ENCODE measurements around the gene RARA. TPM values are rescaled to one million over a fixed set of nuclear protein-coding genes. Genes with fewer than 3 reads are reported as not detected.

RARA gene
- polyA plus RNA-seq, 1 donor from 2014 or later = 6.6 TPM

DNA sequence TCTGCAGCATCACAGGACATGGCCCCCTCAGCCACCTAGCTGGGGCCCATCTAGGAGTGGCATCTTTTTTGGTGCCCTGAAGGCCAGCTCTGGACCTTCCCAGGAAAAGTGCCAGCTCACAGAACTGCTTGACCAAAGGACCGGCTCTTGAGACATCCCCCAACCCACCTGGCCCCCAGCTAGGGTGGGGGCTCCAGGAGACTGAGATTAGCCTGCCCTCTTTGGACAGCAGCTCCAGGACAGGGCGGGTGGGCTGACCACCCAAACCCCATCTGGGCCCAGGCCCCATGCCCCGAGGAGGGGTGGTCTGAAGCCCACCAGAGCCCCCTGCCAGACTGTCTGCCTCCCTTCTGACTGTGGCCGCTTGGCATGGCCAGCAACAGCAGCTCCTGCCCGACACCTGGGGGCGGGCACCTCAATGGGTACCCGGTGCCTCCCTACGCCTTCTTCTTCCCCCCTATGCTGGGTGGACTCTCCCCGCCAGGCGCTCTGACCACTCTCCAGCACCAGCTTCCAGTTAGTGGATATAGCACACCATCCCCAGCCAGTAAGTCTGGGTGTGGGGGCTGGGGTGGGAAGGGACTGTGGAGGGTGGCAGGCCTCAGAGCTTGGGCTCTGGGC is 22.0 kb downstream of the RARA start:
- Histone ChIP-seq H3K9me2 (ENCODE audit: insufficient read depth, low read length) (no peaks in the 10 kb centered on the region), H2AFZ (ENCODE audit: low read depth, low read length) (no peak overlapping the region), H3K9me3 (ENCODE audit: low read length) (no peaks in the 10 kb centered on the region), H3K79me2 (replicated peaks; ENCODE audit: insufficient read depth, low read length) (no peaks in the 10 kb centered on the region), H4K20me1 (ENCODE audit: insufficient read depth) (no peaks in the 10 kb centered on the region), H3K4me2 (ENCODE audit: low read length) (no peak overlapping the region), H3K27me3 (ENCODE audit: insufficient read depth, low read depth, low read length) (no peaks in the 10 kb centered on the region), H3K27ac (ENCODE audit: low read length) (no peak overlapping the region), H3K9ac (ENCODE audit: low read length) (no peak overlapping the region), H3K36me3 (ENCODE audit: insufficient read depth, low read length) (no peaks in the 10 kb centered on the region), H3F3A (ENCODE audit: insufficient read depth, low read length, poor library complexity, severe bottlenecking) (no peaks in the 10 kb centered on the region), H3K4me3 (ENCODE audit: low read length) (no peak overlapping the region)
- TF ChIP-seq, protein P1, sequence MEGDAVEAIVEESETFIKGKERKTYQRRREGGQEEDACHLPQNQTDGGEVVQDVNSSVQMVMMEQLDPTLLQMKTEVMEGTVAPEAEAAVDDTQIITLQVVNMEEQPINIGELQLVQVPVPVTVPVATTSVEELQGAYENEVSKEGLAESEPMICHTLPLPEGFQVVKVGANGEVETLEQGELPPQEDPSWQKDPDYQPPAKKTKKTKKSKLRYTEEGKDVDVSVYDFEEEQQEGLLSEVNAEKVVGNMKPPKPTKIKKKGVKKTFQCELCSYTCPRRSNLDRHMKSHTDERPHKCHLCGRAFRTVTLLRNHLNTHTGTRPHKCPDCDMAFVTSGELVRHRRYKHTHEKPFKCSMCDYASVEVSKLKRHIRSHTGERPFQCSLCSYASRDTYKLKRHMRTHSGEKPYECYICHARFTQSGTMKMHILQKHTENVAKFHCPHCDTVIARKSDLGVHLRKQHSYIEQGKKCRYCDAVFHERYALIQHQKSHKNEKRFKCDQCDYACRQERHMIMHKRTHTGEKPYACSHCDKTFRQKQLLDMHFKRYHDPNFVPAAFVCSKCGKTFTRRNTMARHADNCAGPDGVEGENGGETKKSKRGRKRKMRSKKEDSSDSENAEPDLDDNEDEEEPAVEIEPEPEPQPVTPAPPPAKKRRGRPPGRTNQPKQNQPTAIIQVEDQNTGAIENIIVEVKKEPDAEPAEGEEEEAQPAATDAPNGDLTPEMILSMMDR (IDR thresholded peaks at IDR 0.05; ENCODE audit: poor library complexity, severe bottlenecking) = no peak
- TF ChIP-seq MXI1 (conservative IDR thresholded peaks at IDR 0.05; ENCODE audit: poor library complexity, severe bottlenecking) (no peak), RAD21 (conservative IDR thresholded peaks at IDR 0.05) (no peak), TAF1 (IDR thresholded peaks at IDR 0.05; ENCODE audit: low read depth) (no peak), SMC3 (conservative IDR thresholded peaks at IDR 0.05; ENCODE audit: poor library complexity) (no peak), EP300 (conservative IDR thresholded peaks at IDR 0.05; ENCODE audit: poor library complexity, severe bottlenecking) (no peak), POLR2AphosphoS5 (IDR thresholded peaks at IDR 0.05) (no peak), EZH2 (IDR thresholded peaks at IDR 0.05; ENCODE audit: borderline replicate concordance, insufficient read depth, low read length, poor library complexity, severe bottlenecking) (no peak)
- TF ChIP-seq, protein P2, sequence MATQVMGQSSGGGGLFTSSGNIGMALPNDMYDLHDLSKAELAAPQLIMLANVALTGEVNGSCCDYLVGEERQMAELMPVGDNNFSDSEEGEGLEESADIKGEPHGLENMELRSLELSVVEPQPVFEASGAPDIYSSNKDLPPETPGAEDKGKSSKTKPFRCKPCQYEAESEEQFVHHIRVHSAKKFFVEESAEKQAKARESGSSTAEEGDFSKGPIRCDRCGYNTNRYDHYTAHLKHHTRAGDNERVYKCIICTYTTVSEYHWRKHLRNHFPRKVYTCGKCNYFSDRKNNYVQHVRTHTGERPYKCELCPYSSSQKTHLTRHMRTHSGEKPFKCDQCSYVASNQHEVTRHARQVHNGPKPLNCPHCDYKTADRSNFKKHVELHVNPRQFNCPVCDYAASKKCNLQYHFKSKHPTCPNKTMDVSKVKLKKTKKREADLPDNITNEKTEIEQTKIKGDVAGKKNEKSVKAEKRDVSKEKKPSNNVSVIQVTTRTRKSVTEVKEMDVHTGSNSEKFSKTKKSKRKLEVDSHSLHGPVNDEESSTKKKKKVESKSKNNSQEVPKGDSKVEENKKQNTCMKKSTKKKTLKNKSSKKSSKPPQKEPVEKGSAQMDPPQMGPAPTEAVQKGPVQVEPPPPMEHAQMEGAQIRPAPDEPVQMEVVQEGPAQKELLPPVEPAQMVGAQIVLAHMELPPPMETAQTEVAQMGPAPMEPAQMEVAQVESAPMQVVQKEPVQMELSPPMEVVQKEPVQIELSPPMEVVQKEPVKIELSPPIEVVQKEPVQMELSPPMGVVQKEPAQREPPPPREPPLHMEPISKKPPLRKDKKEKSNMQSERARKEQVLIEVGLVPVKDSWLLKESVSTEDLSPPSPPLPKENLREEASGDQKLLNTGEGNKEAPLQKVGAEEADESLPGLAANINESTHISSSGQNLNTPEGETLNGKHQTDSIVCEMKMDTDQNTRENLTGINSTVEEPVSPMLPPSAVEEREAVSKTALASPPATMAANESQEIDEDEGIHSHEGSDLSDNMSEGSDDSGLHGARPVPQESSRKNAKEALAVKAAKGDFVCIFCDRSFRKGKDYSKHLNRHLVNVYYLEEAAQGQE (IDR thresholded peaks at IDR 0.05; ENCODE audit: borderline replicate concordance) = no peak

- Histone ChIP-seq H3K9ac (ENCODE audit: low read length) (no peak overlapping the region), H3K27me3 (ENCODE audit: insufficient read depth, low read depth, low read length) (no peaks in the 10 kb centered on the region), H3K9me3 (ENCODE audit: low read length) (no peaks in the 10 kb centered on the region), H3K36me3 (ENCODE audit: insufficient read depth, low read length) (no peaks in the 10 kb centered on the region), H3K27ac (ENCODE audit: low read length) (no peak overlapping the region), H2AFZ (ENCODE audit: low read depth, low read length) (no peak overlapping the region), H3F3A (ENCODE audit: insufficient read depth, low read length, poor library complexity, severe bottlenecking) (no peaks in the 10 kb centered on the region), H3K9me2 (ENCODE audit: insufficient read depth, low read length) (no peaks in the 10 kb centered on the region), H3K4me2 (ENCODE audit: low read length) (no peak overlapping the region), H4K20me1 (ENCODE audit: insufficient read depth) (no peaks in the 10 kb centered on the region), H3K4me3 (ENCODE audit: low read length) (no peak overlapping the region), H3K79me2 (replicated peaks; ENCODE audit: insufficient read depth, low read length) (no peaks in the 10 kb centered on the region)
- TF ChIP-seq RAD21 (conservative IDR thresholded peaks at IDR 0.05) = no peak
- TF ChIP-seq, protein P1 (IDR thresholded peaks at IDR 0.05; ENCODE audit: poor library complexity, severe bottlenecking) = no peak
- TF ChIP-seq SMC3 (conservative IDR thresholded peaks at IDR 0.05; ENCODE audit: poor library complexity) = no peak
- no peak for TF ChIP-seq MXI1 (conservative IDR thresholded peaks at IDR 0.05; ENCODE audit: poor library complexity, severe bottlenecking)
- TF ChIP-seq EZH2 (IDR thresholded peaks at IDR 0.05; ENCODE audit: borderline replicate concordance, insufficient read depth, low read length, poor library complexity, severe bottlenecking) = no peak
- TF ChIP-seq EP300 (conservative IDR thresholded peaks at IDR 0.05; ENCODE audit: poor library complexity, severe bottlenecking) = no peak
- TF ChIP-seq TAF1 (IDR thresholded peaks at IDR 0.05; ENCODE audit: low read depth) = no peak
- TF ChIP-seq, protein P2 (IDR thresholded peaks at IDR 0.05; ENCODE audit: borderline replicate concordance) = no peak
- TF ChIP-seq POLR2AphosphoS5 (IDR thresholded peaks at IDR 0.05) = no peak
These were observed 23.0 kb downstream of the RARA start for GRCh38 chr17:40331743-40332641.
